Activated CD4-positive, alpha-beta T cell treated with anti-CD3 and anti-CD28 coated beads, Interleukin-2, amount 50 U/mL, for 4 hours (primary cell): Measurements from ENCODE around the gene CELF6.

ENCODE experiments used
- DNase-seq, 2 experiments: peaks; one replicate each; pipeline ENCODE4 v3.0.0-alpha.2; 2020

CELF6 gene

GRCh38 chr15:72319985-72320671, at the start of gene CELF6:
CELF6 (minus strand) TSS chr15:72320157; CDS start chr15:72319874, 283 bp downstream.
- DNase-seq: peak; percentile 67 to 73

- no peak for DNase-seq
Observed at GRCh38 chr15:72368899-72369298, 48.9 kb upstream of the CELF6 start.

DNA sequence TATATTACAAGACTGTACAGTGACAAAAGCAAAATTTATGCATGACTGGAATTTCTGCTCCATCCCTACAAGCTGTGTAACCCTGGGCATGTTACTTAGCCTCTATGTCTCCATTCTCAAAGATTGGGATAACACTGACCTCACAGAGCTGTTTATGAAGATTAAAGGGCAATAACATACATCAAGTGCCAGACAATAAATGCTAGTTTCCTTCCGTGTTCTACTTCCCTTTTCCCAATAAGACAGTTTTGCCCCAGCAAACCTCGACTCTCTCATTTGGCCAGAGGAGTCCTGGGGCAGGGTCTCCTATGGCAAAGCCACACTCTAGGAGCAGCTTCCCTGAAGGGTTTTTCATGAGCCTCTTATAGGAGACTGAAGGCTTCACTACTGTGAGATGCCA, 48.4 kb upstream of the CELF6 start:
- DNase-seq: no peak

- DNase-seq: no peak
Observed at GRCh38 chr15:72365844-72366243, 45.9 kb upstream of the CELF6 start.

DNA sequence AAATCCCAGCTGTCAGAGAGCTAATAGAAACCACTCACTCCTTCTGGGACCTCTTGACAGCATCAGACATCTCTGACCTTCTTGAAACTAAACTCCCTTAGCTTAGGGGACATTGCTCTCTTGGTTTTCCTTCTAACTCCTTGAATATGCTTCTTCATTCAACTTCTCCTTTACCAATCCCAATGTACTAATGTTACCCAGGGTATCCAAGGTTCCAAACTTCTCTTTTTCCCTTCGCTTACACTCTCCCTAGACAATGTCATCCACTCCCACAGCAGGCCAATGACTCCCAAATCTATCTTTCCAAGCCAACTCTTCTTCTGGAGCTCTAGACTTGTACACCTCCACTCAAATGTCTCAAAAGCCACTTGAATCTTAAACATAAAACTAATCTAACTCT, 41.2 kb upstream of the CELF6 start:
- no peak for DNase-seq

- DNase-seq: no peak
Observed at GRCh38 chr15:72358650-72359171, 38.8 kb upstream of the CELF6 start.

GRCh38 chr15:72358121-72358520, 38.2 kb upstream of the CELF6 start:
- DNase-seq: no peak

DNA sequence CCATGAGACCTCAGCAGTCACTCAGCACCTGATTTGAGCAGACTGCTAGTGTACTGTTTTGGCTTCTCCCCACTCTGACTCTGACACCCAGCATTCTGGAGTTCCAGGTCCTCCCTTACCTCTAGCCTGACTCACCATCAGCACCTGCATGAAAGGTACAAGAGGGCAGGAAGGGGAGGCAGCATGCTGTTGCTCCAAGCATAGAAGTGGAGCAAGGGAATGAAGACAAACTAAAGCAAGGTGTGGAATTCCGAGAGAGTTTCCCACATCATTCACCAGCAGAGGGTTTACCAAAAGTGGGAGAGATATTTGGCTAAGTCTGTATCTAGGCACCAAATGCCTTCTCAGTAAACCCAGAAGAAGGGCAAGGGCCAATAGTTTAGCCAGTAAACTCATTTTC, 34.5 kb upstream of the CELF6 start:
- no peak for DNase-seq

DNA sequence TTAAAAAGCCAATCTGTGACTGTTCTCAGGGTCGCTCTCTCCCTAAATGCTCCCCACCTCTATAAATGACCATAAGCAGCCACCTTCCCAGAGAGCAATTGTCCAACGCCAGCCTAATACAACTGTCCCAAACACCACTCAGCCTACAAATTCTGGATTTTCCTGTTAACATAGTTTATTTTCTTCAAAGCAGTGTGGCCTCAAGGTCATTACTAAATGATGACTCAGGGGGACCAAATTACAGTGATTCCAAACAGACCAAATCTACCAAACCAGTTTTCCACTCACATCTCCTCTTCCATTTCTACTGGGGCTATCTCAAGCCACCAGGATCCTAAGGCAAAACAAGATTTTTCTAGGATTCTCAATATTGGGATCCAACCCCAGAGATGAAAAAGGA, 33.3 kb upstream of the CELF6 start:
- no peak for DNase-seq

DNA sequence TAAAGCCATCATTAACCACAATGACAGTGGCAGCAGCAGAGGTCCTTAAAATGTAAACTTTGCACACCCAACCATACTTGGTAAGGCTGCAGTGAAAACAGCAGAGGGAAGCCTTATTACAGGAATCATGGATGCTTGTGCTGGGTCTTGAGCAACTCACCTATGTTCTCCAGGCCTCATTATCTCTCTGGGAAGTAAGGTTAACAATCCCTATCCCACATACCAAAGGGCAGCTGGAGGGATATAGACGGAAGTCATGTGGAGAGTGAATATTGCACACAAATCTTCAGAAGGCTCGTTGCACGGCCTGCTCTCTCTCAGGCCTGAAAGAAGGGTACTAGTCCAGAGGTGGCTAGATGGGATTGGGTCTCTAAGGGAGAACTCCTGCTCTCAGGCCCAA, 25.8 kb upstream of the CELF6 start:
- no peak for DNase-seq

DNA sequence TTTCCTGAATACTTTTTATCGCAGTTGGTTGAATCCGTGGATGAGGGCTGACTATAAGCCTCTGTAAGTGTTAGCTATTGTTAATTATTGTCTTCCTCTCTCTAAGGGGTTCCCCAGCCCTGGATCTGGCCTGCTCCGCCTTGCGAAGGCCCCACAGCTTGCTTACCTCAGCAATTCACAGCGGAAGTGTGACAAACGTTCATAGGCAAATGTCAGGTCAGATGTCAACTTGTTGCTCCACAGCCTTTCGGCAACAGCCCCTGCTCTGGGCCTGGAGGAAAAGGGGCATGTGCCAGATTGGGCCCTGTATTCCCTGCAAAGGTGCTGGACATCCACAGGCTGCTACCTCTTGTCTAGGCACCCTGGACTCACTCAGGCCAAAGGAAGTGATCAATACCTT, 25.3 kb upstream of the CELF6 start:
- no peak for DNase-seq

DNA sequence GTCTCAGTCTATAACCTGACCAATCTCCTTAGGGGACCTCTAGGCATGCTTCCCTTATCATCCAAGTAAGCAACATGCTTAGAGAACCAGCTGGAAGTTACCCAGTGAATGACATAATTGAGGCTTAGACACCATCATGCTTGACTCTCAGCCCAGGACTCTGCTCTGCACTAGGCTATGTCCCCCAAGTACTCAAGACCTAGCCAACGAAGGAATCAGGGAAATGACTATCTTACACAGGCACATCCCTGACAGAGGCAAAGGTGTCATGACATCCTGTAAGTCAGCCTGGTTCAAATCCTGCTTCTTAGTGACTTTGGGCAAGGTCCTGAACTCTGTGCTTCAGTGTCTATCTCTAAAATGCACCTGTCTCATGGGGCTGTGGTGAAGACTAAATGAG, 24.6 kb upstream of the CELF6 start:
- DNase-seq: no peak

- DNase-seq: peak; percentile 29 to 34
Observed at GRCh38 chr15:72342385-72342784, 22.4 kb upstream of the CELF6 start.

DNA sequence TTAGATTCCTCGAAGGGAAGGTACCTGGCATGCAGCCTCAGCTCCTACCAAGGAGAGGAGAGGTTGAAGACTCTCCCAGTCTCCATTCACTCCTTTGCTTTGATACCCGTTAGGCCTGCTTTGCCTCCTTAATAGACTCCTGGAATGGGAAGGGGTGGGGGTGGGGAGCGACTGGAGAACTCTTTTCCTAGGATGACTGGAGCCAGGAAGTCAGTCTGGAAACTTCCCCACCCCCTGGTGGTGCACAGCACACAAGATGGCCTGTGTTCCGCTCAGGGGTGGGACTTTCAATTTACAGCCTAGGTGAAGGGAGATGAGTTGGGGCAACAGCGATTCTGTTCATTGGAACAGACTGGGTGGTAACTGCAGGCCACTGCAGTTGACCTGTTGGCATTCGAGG, 21.4 kb upstream of the CELF6 start:
- DNase-seq: no peak

DNA sequence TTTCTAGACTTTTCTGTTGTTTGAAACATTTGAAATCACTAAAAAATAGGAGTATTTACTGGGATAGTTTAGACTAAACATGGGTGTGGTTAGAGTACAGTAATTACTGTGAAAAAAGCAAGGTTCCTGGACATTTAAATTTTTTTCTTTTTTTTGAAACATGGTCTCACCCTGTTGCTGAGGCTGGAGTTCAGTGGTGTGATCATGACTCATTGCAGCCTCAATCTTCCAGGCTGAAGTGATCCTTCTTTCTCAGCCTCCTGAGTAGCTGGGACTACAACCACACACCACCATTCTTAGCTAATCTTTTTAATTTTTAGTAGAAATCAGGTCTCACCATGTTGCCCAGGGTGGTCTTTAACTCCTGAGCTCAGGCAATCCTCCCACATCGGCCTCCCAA, 20.4 kb upstream of the CELF6 start:
- no peak for DNase-seq

DNA sequence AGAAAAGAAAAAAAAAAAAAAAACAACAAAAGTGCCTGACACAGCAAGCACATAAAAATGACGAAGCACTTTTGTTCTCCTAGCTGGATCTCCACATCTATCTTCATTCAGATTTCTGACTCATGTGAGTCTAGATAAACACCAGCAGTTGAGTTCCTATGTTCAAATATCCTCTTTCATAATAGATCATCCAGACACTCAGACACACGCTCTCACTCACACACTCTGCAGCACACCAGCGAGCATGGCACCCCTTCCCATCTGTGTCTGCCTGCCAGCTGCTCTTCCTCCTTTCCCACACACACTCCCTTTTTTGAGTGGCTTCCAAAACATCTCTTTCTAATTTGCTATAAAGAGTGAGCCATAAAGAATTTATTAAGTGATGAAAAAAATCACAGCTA, 19.8 kb upstream of the CELF6 start:
- no peak for DNase-seq

- DNase-seq: no peak
Observed at GRCh38 chr15:72338617-72339321, 18.8 kb upstream of the CELF6 start.

DNA sequence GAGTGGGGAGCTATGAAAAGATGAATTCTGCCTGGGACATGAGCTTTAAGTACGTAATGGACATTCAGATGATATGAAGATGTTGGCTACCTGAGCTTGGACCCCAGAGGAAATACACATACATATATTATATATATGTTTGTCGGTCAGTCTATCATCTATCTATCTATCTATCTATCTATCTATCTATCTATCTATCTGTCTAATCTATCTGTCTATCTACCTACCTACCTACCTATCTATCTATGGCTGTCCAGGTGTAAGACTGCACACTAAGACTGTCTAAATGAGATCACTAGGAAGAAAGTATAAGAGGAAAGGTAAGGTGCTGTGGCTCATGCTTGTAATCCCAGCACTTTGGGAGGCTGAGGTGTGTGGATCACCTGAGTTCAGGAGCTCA, 18.2 kb upstream of the CELF6 start:
- DNase-seq: no peak

GRCh38 chr15:72334842-72335241, 14.9 kb upstream of the CELF6 start:
- DNase-seq: no peak

- no peak for DNase-seq
Observed at GRCh38 chr15:72331021-72331420, 11.1 kb upstream of the CELF6 start.

DNA sequence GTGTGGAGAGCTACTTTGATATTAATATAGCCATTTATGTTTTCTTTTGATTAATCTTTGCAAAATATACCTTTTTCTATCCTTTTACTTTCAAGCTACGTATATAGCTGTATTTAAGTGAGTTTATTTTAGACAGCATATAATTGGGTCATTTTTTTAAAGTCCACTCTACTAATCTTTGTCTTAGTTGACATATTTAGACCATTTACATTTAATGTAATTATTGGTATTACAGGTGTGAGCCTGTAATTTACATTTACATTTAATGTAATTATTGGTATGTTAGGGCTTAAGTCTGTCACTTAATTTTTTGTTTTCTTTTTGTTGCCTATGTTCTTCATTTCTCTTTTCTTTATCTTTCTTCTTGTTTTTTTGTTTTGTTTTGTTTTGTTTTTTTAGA, 3.8 kb upstream of the CELF6 start:
- no peak for DNase-seq

DNA sequence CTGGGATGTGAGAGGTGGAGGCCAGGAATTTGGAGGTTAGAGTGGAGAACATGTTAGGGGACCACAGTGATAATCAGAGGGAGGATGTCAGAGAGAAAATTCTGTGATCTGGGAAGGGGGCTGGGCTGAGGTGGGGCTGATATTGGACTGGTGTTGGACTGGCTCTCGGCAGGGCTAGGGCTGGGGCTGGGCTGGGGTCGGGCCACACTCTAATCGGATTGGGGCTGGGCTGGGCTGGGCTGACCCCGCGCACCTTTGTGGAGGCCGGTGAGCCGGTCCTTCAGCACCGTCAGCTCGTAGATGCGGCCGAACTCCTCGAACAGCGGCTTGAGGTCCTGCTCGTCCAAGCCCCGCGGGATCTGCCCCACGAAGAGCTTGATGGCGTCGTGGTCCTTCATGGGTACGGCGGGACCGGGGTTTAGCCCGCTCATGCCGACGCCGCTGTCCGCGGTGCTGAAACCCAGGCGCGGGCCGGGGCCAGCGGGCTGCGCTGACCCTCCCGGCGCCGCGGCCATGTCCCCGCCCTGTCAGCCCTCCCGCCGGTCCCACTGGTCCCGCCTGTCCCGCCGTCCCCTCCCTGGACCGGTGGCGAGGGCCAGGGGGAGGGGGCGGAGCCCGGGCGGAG, 485 bp downstream of the CELF6 start:
- peak; percentile 6 to 16 for DNase-seq

GRCh38 chr15:72318408-72318942, 1.5 kb downstream of the CELF6 start:
- no peak for DNase-seq
